B cell (primary cell): ENCODE data around the gene STPG1. TPM values are rescaled to one million over a fixed set of nuclear protein-coding genes. Genes with fewer than 3 reads are reported as not detected.

Experiments
- ATAC-seq: fragments of 200-7000 bp; cut with Tn5 transposase; one replicate; pipeline ENCODE4 v1.10.0; 2021; ENCODE audit warnings: low read depth, mild to moderate bottlenecking, moderate number of reproducible peaks, moderate library complexity
- CTCF ChIA-PET: fragments of 350-600 bp; sonication (Branson Sonifier 250); formaldehyde crosslinking; loops from one replicate; lab custom pipeline; 2021; ENCODE audit warnings: antibody characterized with exemption, inconsistent platforms; lab: Charles Lee
- POLR2A ChIA-PET: fragments of 350-600 bp; sonication (Branson Sonifier 250); formaldehyde crosslinking; loops from one replicate; lab custom pipeline; 2021; ENCODE audit warnings: antibody characterized with exemption; lab: Charles Lee
- DNase-seq: peaks from one replicate; pipeline ENCODE4 v3.0.0; 2013
- H2AFZ ChIP-seq: 2 replicates; pipeline ENCODE4 v1.6.1; 2012; ENCODE audit warnings: mild to moderate bottlenecking, low read depth, low read length; ENCODE audit not compliant: insufficient read depth, poor library complexity, severe bottlenecking
- H3K27ac ChIP-seq, 2 donors: 1 replicate in 1 of 2; 2 replicates in 1 of 2; pipeline ENCODE4 v1.5.1; 2012 to 2013; ENCODE audit warnings: low read length in 2 of 2, mild to moderate bottlenecking in 2 of 2, moderate library complexity in 1 of 2
- H3K27me3 ChIP-seq, 4 experiments: fragments of 200-600 bp in 1 of 4; sonication (generic) in 1 of 4; replicated peaks in 1 of 4; 1 replicate in 2 of 4; 2 replicates in 2 of 4; pipeline versions ENCODE4 v1.6.1 to v1.7.0; 2013 to 2016; ENCODE audit warnings: low read length in 3 of 4, mild to moderate bottlenecking in 2 of 4, mixed read lengths in 1 of 4, moderate library complexity in 1 of 4; ENCODE audit not compliant: insufficient read depth in 4 of 4, control insufficient read depth in 3 of 4; ENCODE audit errors: control extremely low read depth in 1 of 4
- H3K36me3 ChIP-seq, 2 experiments: replicated peaks in 1 of 2; 1 replicate in 1 of 2; 2 replicates in 1 of 2; pipeline versions ENCODE4 v1.6.1 to v1.7.1; 2013; ENCODE audit warnings: low read length in 1 of 2; ENCODE audit not compliant: insufficient read depth in 2 of 2, control insufficient read depth in 1 of 2; ENCODE audit errors: control extremely low read depth in 1 of 2, extremely low read depth in 1 of 2
- H3K4me1 ChIP-seq, 2 donors: fragments of 200-600 bp in 1 of 2; sonication (generic) in 1 of 2; 1 replicate in 1 of 2; 2 replicates in 1 of 2; pipeline versions ENCODE4 v1.5.1 to v1.6.1; 2013 to 2017; ENCODE audit warnings: low read length in 2 of 2; ENCODE audit not compliant: control insufficient read depth in 2 of 2, insufficient read depth in 2 of 2
- H3K4me2 ChIP-seq: replicated peaks from 2 replicates; pipeline ENCODE3; 2012; ENCODE audit warnings: mild to moderate bottlenecking, low read depth, low read length; ENCODE audit not compliant: poor library complexity, severe bottlenecking
- H3K4me3 ChIP-seq, 5 experiments: fragments of 200-600 bp in 1 of 5; sonication (generic) in 1 of 5; 1 replicate in 3 of 5; 2 replicates in 2 of 5; pipeline versions ENCODE4 v1.5.1 to v1.7.0; 2011 to 2016; ENCODE audit warnings: low read length in 4 of 5, mild to moderate bottlenecking in 4 of 5, low read depth in 2 of 5, control low read depth in 1 of 5, moderate library complexity in 1 of 5; ENCODE audit not compliant: insufficient read depth in 1 of 5; ENCODE audit errors: control extremely low read depth in 1 of 5, extremely low read depth in 1 of 5
- H3K79me2 ChIP-seq: fragments of 200-600 bp; sonication (generic); one replicate; pipeline ENCODE4 v1.6.0; 2016; ENCODE audit warnings: low read length; ENCODE audit not compliant: control insufficient read depth, insufficient read depth
- H3K9ac ChIP-seq: fragments of 200-600 bp; sonication (generic); 2 replicates; pipeline ENCODE4 v1.6.1; 2017; ENCODE audit warnings: mild to moderate bottlenecking, low read length, moderate library complexity
- H3K9me3 ChIP-seq, 3 donors: one replicate each; pipeline versions ENCODE4 v1.6.1 to v1.7.1; 2013; ENCODE audit warnings: low read length in 2 of 3; ENCODE audit not compliant: control insufficient read depth in 2 of 3, insufficient read depth in 1 of 3; ENCODE audit errors: control extremely low read depth in 1 of 3
- H4K20me1 ChIP-seq: 2 replicates; pipeline ENCODE4 v1.6.0; 2012; ENCODE audit warnings: mild to moderate bottlenecking, low read length; ENCODE audit not compliant: insufficient read depth, control insufficient read depth, poor library complexity, severe bottlenecking
- H3K27ac Mint-ChIP-seq: one replicate; pipeline ENCODE4 v1.8.0; 2021; ENCODE audit warnings: mixed read lengths
- H3K27me3 Mint-ChIP-seq: one replicate; pipeline ENCODE4 v1.8.0; 2021; ENCODE audit warnings: mixed read lengths
- H3K4me1 Mint-ChIP-seq: one replicate; pipeline ENCODE4 v1.8.0; 2021; ENCODE audit warnings: mixed read lengths
- H3K4me3 Mint-ChIP-seq: one replicate; pipeline ENCODE4 v1.8.0; 2021; ENCODE audit warnings: mixed read lengths
- H3K9me3 Mint-ChIP-seq: one replicate; pipeline ENCODE4 v1.8.0; 2022; ENCODE audit warnings: mixed read lengths; ENCODE audit not compliant: insufficient read depth
- CTCF ChIP-seq: fragments of 200-600 bp; IDR thresholded peaks from one replicate; pipeline ENCODE4 v1.8.0; 2022; ENCODE audit warnings: antibody characterized with exemption, mild to moderate bottlenecking
- EZH2 ChIP-seq: IDR thresholded peaks from 2 replicates; pipeline ENCODE4 v1.6.1; 2012; ENCODE audit warnings: borderline replicate concordance, low read depth, mild to moderate bottlenecking, moderate library complexity, low read length; ENCODE audit not compliant: insufficient read depth, poor library complexity, severe bottlenecking
- WGBS: methylation state at CpG from one replicate; pipeline ENCODE4 v1.1.5; 2013; ENCODE audit warnings: missing lambda C conversion rate; ENCODE audit not compliant: insufficient coverage; 5-methylcytosine and 5-hydroxymethylcytosine counted together
- intact Hi-C: fragments of 100-400 bp; cut with micrococcal nuclease; formaldehyde crosslinking; loops from one replicate; pipeline ENCODE4 v1.10.0; 2022
- polyA plus RNA-seq: library from polyadenylated mRNA; depleted of rRNA; stranded (reverse); fragments of >200 nt; gene quantifications from 2 replicates; pipeline ENCODE4 v1.2.3, GENCODE V29; 2012
- total RNA-seq, 2 donors: library from RNA; stranded (reverse); fragments of 120-200 nt in 1 of 2; gene quantifications; 1 replicate in 1 of 2; 2 replicates in 1 of 2; pipeline versions ENCODE4 v1.2.3 to v1.2.4, GENCODE V29; 2013 to 2022

The STPG1 gene
- total and polyA plus RNA-seq, 2 donors (not counting 1 experiment from before 2014, with no cell fraction given): 4.6 to 6.1 TPM

- Histone ChIP-seq H3K4me2 (no peak overlapping the region), H3K9me3 (no peaks in the 10 kb centered on the region), H3K36me3 (peaks cover 0 to 5% of the 10 kb centered on the region in 2 experiments), H3K27ac (no peak overlapping the region), H3K27me3 (no peaks in the 10 kb centered on the region), H2AFZ (no peak overlapping the region), H3K9ac (no peak overlapping the region), H3K79me2 (no peaks in the 10 kb centered on the region), H3K4me3 (no peak overlapping the region), H3K4me1 (no peaks in the 10 kb centered on the region), H4K20me1 (no peaks in the 10 kb centered on the region)
- Mint-ChIP-seq H3K27me3 (no peaks in the 10 kb centered on the region), H3K4me3 (no peak overlapping the region), H3K4me1 (no peaks in the 10 kb centered on the region), H3K9me3 (no peaks in the 10 kb centered on the region), H3K27ac (no peak overlapping the region)
- intact Hi-C loops: no loop called here
- CTCF ChIA-PET: interaction anchor here (1.8 kb wide), 1 partner anchor 26 kb away, joined by 5 read pairs; no protein-coding TSS in a partner anchor
- 100% methylated on average over 2 of the region's 2 CpGs for WGBS
- no peak for ATAC-seq
- POLR2A ChIA-PET: no interaction called here
- TF ChIP-seq EZH2 (no peak), CTCF (no peak)
- DNase-seq: no peak
These were observed 49.0 kb downstream of the STPG1 start for GRCh38 chr1:24364605-24364974.

DNA sequence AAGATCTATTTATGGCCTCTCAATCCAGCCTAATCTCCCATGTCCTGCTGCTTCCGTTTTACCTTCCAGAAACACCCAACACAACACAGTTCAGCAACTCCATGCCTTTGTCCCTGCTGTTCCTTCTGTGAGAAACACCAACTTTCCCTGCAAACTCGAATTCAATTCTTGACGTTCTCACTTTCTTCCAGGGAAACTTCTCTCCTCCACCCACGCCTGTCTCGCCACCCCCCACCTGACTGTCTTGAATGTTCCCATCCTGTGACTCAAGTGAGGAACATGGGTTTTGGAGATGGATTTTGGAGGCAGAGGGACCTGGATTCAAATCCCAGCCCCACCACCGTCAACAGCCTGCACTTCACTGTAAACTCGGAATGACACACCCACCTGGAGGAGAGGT lies 49.6 kb downstream of the STPG1 start:
- Mint-ChIP-seq H3K27me3 (no peaks in the 10 kb centered on the region), H3K4me3 (no peak overlapping the region), H3K9me3 (no peaks in the 10 kb centered on the region), H3K27ac (no peak overlapping the region), H3K4me1 (no peaks in the 10 kb centered on the region)
- Histone ChIP-seq H3K27me3 (no peaks in the 10 kb centered on the region), H2AFZ (no peak overlapping the region), H3K4me2 (no peak overlapping the region), H3K9me3 (no peaks in the 10 kb centered on the region), H3K4me3 (no peak overlapping the region), H3K79me2 (no peaks in the 10 kb centered on the region), H3K36me3 (peaks cover 0 to 6% of the 10 kb centered on the region in 2 experiments), H3K9ac (no peak overlapping the region), H4K20me1 (no peaks in the 10 kb centered on the region), H3K4me1 (no peaks in the 10 kb centered on the region), H3K27ac (no peak overlapping the region)
- WGBS: 98% methylated on average over 3 of the region's 7 CpGs
- TF ChIP-seq EZH2 (no peak), CTCF (no peak)
- ChIA-PET CTCF (no interaction called here), POLR2A (no interaction called here)
- intact Hi-C loops: no loop called here
- DNase-seq (no peak), ATAC-seq (no peak)
